HEK293 (cell line): ENCODE measurements around the gene TPRG1.

Experiments
- GFI1B ChIP-seq: fragments of 450-650 bp; formaldehyde crosslinking; IDR thresholded peaks from 2 replicates; pipeline ENCODE4 v1.5.1; 2016; ENCODE audit warnings: missing biosample characterization, missing genetic modification characterization
- GLI4 ChIP-seq: fragments of 450-650 bp; formaldehyde crosslinking; IDR thresholded peaks from 2 replicates; pipeline ENCODE4 v1.5.1; 2016; ENCODE audit warnings: missing biosample characterization, missing genetic modification characterization
- KLF16 ChIP-seq: fragments of 450-650 bp; formaldehyde crosslinking; IDR thresholded peaks from 2 replicates; pipeline ENCODE4 v1.5.1; 2017; ENCODE audit warnings: missing biosample characterization, missing genetic modification characterization
- TCF7L2 ChIP-seq: IDR thresholded peaks from 2 replicates; pipeline ENCODE4 v1.6.1; 2011; ENCODE audit warnings: low read depth, mild to moderate bottlenecking, inconsistent platforms, low read length, moderate library complexity, borderline replicate concordance
- ZBTB20 ChIP-seq: fragments of 450-650 bp; formaldehyde crosslinking; IDR thresholded peaks from 2 replicates; pipeline ENCODE4 v1.5.1; 2016; ENCODE audit warnings: missing biosample characterization, missing genetic modification characterization
- ZNF184 ChIP-seq: fragments of 450-650 bp; IDR thresholded peaks from 2 replicates; pipeline ENCODE4 v1.5.1; 2018; ENCODE audit warnings: missing biosample characterization, mild to moderate bottlenecking, missing genetic modification characterization
- ZNF274 ChIP-seq, 2 experiments: fragments of 200-500 bp in 1 of 2; fragments of 450-650 bp in 1 of 2; sonication (Bioruptor generic) in 1 of 2; formaldehyde crosslinking in 1 of 2; IDR thresholded peaks; 2 replicates each; pipeline versions ENCODE4 v1.5.1 to v1.6.1; 2014 to 2016; ENCODE audit warnings: borderline replicate concordance in 1 of 2, inconsistent platforms in 1 of 2, low read length in 1 of 2, missing biosample characterization in 1 of 2, missing genetic modification characterization in 1 of 2
- ZNF501 ChIP-seq: fragments of 450-650 bp; formaldehyde crosslinking; IDR thresholded peaks from 2 replicates; pipeline ENCODE4 v1.5.1; 2016; ENCODE audit warnings: missing biosample characterization, missing genetic modification characterization
- ZNF561 ChIP-seq: fragments of 450-650 bp; IDR thresholded peaks from 2 replicates; pipeline ENCODE4 v1.5.1; 2018; ENCODE audit warnings: missing biosample characterization, missing genetic modification characterization, borderline replicate concordance
- TF ChIP-seq, protein P1 (sequence below): fragments of 450-650 bp; formaldehyde crosslinking; IDR thresholded peaks from 2 replicates; pipeline ENCODE4 v1.5.1; 2016; ENCODE audit warnings: missing biosample characterization, missing genetic modification characterization

DNA sequence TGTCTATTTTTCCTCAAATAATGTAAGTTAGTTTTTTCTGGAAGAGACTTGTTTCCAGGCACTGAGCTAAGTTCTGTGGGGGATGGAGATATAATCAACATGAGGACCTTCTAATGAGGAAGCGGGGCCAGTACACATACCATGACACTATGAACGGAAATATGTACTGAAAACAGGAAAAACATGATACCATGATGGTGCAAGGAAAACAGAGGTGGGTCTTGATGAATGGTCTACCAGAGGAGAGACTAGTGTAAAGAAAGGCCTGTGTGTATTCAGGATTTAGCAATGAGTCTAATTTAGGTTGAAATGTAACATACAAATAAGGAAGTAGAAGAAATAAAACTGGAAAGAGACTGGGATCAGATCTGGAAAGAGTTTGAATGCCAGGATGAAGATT lies 38.9 kb upstream of the TPRG1 start:
- TF ChIP-seq KLF16 (tag by site-specific recombination): no peak
- no peak for TF ChIP-seq ZNF274 (IDR thresholded peaks at IDR 0.05; ENCODE audit: low read length)
- TF ChIP-seq ZNF274 (tag by site-specific recombination; IDR thresholded peaks at IDR 0.05; ENCODE audit: borderline replicate concordance): no peak
- TF ChIP-seq TCF7L2: no peak
- TF ChIP-seq, protein P1, sequence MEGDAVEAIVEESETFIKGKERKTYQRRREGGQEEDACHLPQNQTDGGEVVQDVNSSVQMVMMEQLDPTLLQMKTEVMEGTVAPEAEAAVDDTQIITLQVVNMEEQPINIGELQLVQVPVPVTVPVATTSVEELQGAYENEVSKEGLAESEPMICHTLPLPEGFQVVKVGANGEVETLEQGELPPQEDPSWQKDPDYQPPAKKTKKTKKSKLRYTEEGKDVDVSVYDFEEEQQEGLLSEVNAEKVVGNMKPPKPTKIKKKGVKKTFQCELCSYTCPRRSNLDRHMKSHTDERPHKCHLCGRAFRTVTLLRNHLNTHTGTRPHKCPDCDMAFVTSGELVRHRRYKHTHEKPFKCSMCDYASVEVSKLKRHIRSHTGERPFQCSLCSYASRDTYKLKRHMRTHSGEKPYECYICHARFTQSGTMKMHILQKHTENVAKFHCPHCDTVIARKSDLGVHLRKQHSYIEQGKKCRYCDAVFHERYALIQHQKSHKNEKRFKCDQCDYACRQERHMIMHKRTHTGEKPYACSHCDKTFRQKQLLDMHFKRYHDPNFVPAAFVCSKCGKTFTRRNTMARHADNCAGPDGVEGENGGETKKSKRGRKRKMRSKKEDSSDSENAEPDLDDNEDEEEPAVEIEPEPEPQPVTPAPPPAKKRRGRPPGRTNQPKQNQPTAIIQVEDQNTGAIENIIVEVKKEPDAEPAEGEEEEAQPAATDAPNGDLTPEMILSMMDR (tag by site-specific recombination): no peak
- TF ChIP-seq ZNF501: no peak
- no peak for TF ChIP-seq GFI1B (tag by site-specific recombination)
- no peak for TF ChIP-seq ZBTB20 (tag by site-specific recombination)
- TF ChIP-seq ZNF184: no peak
- TF ChIP-seq GLI4 (tag by site-specific recombination): no peak
- TF ChIP-seq ZNF561: no peak
